ENCODE results near the gene CNTNAP5.

DNA sequence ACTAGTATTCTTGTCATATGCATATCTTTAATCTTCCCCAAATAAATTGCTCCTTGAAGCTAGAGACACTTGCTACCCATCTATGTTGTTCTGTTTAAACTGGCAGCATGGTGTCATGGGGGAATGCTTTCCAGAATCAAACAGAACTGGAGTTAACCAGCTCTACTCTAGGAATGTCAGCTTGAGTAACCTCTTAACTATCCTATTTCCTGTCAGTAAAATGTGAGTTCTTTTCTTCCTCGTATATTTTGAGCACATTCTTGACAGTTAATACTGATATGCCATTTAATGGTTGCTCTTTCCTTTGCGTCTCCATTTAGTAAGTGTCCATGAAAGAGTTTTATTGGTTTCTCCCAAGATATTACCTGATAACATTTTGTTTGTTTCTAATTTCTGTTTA, 23.0 kb downstream of the CNTNAP5 start:
- TF ChIP-seq, protein P1, sequence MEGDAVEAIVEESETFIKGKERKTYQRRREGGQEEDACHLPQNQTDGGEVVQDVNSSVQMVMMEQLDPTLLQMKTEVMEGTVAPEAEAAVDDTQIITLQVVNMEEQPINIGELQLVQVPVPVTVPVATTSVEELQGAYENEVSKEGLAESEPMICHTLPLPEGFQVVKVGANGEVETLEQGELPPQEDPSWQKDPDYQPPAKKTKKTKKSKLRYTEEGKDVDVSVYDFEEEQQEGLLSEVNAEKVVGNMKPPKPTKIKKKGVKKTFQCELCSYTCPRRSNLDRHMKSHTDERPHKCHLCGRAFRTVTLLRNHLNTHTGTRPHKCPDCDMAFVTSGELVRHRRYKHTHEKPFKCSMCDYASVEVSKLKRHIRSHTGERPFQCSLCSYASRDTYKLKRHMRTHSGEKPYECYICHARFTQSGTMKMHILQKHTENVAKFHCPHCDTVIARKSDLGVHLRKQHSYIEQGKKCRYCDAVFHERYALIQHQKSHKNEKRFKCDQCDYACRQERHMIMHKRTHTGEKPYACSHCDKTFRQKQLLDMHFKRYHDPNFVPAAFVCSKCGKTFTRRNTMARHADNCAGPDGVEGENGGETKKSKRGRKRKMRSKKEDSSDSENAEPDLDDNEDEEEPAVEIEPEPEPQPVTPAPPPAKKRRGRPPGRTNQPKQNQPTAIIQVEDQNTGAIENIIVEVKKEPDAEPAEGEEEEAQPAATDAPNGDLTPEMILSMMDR (IDR thresholded peaks at IDR 0.05): no peak
- no peak for TF ChIP-seq ZFX (IDR thresholded peaks at IDR 0.05; ENCODE audit: borderline replicate concordance)
